GM21619 (cell line): ENCODE data around the gene HOXC5.
A peak's percentile ranks its signal among the peaks of the same experiment; 100 is the strongest.

Experiments
- ATAC-seq: cut with Tn5 transposase; IDR thresholded peaks from one replicate; pipeline ENCODE4 v1.9.1; 2021; ENCODE audit not compliant: unreplicated experiment

HOXC5 gene

DNA sequence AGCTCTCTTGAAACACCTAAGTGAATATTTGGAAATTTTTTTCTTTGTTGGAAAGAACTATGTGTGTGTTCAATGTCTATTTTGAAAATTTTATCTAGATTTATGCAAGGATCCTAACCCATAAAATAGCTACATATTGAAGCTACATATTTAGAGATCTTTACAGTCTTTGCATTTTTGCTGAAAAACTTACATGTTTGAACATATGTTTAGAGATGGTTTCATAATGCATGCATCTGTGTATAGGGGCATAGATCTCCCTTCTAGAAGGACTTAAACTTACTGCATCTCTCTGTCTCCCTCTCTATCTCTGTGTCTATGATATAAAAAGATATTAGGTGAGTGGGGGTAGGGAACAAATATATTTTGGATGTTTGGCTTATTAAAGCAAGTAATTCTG lies 12.6 kb downstream of the HOXC5 start:
- ATAC-seq: no peak

DNA sequence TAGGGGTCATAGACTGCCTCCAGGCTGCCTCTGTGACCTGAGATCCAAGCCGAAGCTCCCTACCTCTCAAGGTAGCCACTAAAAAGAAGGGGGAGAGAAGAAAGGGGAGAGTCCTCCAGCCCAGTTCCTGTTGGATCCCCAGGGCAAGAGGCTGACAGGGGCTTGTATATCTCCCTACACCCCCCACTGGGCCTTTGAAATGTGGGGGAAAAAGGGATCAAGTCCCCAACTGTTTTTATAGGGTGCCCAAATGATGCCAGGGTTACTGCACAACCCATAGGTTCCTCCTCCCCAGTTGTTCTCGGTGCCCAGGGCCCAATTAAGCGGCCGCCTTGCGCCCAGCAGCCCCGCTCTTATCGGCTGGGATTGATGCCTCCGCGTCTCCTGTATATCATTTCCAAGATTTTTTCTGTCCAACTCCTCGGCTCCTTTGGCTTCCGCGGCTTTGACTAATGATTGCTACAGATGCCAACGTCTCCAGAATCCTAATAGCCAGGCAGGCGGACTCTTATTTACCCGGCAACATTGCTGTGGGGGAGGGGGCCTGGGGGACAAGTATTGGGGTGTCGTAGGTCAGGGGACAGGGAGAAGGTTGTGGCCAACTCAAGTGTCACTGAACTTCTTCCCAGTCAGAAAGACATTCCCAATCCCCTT lies 13.1 kb downstream of the HOXC5 start:
- no peak for ATAC-seq

DNA sequence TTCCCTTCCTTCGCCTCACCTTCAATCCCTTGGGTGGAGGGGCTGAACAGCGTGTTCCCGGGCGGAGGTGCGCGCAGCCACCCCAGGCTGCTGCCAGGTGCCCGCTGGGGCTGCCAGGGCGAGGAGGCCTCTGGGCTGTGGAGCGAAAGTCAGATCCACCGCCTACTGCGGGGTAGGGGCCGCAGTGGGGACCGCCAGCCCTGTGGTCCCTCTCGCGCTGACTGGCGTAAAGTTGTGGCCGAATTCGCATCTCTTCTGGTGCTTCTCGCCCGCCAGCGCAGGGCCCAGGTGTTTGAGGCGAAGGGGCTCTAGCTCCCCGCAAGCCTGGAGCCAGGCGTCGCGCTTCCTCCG lies 13.9 kb downstream of the HOXC5 start:
- ATAC-seq: no peak

DNA sequence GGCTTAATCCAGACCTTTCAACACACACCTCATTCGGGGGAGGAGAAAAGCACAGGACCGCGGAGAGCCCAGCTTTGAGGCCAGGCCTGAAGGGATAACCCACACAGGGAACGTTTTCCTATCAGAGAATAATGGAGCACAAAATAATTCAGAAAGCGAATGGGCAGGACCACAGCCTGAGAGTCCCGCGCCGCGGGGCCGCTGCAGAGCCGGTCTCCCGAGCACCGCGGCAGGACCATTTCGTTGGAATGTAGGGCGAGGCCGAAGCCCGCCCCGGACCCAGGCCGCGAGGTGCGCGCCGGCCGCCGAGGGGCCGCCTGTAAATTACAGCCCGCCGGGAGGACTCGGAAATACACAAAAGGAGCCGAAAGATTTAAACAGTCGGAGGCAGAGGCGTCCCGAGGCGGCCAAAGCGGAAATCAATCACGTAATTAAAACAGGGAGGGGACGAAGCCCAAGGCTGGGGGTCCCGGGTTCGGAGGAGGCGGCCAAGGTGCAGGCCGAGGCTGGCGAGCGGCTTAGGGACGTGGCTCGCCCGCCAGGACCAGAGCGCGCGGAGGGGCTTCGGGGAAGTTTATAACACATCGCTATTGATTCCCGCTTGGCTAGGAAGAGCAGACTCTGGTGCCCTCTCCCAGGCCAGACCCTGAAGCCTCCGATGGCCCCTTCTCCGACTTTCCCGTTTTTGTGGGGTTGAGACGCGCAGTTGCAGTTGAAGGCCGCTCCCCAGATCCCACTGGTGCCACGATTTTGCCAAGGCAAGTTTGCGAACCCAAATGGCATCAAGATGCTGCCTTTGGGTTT lies 14.5 kb downstream of the HOXC5 start:
- no peak for ATAC-seq

DNA sequence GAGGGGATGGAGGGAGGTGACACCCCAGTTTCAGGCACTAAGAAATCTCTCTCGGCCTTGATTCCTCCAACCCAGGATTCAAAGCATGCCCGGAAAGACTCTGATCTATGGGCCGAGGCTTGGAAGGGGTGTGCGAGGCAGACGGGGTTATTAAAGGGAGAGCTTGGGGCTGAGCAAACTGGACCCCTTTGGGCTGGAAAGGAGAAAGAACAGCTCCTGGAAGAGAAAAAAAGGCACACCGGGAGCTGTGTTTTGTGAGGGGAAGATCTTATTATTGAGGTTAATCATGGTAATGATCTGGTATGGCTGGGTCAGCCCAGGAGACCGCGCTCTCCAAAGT lies 15.1 kb downstream of the HOXC5 start:
- ATAC-seq: no peak

DNA sequence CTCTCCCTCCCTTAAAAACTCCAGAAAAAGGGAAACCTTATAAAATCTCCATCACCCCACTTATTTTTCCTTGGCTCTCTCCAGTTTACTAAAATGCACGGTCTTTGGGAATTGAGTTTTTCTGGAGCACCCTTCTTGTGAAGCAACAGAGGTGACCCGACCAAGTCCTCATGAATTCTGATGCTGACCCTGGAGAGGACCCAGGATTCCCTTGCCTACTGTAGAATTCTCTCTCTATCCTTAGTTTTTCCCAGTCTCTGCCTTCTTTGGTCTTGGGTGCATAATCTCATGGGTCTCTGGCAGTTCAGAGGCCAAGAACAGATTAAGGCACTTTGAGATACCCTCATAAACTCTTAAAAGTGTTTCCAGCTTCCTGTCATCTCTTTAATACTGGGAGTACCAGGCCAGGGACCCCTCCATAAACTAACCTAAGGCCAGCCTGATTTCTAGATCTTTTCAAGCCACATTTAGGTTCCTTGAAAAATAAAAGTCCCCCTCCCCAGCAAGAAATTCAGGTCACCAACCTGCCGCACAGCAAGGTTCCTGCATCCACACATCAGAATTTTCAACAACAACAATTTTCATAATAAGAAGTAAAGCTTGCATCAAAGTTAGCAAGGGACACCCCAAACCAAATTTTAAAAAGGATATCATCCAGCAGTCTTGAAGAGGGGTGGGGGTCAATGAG lies 15.7 kb downstream of the HOXC5 start:
- ATAC-seq: no peak

DNA sequence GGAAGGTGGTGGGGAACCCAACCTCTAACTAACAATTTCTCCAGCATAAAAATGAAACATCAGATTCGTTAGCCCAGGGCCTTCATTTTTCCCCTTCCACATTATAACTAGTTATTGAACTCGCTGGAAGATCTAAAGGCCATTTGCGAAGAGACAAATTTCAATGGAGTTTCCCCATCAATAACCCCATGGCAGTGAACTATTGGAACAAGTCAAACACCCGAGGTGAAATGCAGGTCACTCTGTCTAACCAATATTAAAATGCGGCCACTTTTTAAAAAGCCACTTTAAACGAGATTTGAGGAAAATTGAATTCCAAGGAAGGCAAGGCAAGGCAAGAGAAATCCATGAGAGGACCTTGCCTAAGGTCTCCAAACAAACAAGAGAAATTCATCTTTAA lies 16.3 kb downstream of the HOXC5 start:
- ATAC-seq: no peak

DNA sequence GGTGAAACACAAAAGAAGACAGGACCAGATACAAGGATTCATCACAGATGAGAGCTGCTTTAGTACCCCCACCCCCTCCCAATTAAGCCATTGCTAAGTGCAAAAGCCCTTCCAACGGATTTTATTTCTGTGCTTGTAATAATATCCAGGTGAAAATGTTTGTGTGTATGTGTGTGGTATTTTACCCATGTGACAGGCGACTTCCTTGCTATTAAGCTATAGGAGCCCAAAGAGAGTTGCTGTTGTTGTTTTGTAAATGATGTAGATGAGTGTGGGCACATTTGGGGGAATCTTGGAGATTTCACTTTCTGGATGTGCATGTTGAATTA lies 17.6 kb downstream of the HOXC5 start:
- ATAC-seq: no peak

DNA sequence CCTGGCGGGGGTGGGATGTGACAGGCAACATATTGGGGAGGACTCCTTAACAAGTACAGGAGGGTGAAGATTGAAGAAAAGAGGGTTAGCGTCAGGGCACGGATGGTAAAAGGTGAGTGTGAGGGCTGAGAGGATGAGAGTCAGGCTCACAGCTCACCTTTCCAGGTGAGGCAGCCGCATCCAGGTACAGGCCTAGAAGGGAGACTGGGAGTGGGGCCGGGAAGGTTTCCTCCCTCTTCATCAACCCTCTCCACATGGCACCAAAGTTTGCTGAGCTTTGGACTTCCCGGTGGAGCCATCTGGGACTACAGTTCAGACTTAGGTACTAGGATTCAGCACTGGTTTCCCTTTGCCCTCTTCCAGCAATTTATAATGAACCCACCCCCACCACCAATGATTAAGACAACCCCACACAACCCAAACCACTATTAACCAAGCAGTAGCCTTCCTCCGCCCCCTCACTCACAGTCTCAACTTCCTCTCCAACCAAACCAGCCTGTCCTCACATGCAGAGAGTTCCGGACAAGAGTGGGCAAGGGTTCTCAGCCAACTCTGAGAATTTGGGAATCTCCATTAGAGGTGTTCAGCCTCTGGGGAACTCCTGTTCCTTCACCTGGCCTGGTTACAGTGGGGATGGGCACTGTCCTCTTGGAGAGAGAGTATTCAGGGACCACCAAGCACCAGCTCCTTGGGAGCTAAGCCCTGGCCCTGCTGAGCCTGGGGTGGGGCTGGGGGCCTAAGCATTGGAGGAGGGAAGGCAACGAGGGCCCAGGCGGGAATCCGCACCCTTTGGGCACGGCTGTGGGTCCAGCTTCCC lies 18.4 kb downstream of the HOXC5 start:
- no peak for ATAC-seq

DNA sequence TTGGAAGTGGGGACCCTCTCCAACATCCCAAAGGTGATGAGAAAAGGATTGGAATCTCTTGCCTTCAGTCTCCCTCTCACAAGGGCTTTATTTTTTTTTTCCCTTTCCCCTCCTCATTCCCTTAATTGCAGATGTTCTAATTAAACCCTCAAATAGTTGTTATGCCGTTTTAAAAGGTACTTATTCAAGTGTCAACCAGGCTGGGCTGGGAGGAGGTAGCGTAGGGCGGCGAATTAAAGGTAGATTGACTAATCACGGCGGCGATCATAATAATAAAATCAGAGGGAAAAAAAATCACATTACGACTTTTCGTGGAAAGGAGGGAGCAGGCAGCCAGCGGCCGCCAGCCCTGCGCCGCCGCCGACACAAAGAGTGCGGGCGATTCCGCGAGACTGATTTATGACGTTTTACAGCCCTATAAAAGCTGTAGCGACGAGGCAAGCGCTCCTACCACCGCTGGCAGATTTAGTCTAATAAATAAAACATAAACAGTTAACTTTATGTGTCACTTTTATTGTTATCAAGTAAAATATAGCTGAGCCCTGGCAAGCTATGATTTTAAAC lies 19.1 kb downstream of the HOXC5 start:
- no peak for ATAC-seq

DNA sequence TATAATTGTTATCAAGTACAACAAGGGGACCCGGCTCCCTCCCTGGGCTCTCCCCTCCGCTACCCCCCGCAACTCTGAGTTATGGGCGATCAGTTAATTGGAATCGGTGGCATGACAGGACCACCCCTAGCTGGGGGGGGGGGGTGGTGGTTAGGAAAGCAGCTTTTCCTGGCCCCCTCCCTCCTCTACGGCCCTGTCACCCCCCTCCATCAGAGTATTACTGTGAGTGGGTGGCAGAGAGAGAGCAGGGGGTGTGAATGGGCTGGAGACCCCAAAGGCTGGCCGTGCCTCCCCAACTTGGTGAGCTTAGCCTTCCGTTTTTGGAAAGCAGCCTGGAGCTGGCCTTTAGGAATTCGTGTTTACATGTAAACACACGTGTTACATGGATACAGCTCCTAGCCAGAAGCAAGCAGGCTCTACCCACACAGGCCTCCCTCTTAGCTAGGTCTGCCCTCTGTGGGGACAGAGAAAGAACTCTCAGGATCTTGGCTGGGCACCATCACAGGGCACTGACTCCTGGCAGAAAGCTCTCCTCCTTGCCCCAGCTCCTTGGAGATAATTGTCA lies 19.7 kb downstream of the HOXC5 start:
- no peak for ATAC-seq

DNA sequence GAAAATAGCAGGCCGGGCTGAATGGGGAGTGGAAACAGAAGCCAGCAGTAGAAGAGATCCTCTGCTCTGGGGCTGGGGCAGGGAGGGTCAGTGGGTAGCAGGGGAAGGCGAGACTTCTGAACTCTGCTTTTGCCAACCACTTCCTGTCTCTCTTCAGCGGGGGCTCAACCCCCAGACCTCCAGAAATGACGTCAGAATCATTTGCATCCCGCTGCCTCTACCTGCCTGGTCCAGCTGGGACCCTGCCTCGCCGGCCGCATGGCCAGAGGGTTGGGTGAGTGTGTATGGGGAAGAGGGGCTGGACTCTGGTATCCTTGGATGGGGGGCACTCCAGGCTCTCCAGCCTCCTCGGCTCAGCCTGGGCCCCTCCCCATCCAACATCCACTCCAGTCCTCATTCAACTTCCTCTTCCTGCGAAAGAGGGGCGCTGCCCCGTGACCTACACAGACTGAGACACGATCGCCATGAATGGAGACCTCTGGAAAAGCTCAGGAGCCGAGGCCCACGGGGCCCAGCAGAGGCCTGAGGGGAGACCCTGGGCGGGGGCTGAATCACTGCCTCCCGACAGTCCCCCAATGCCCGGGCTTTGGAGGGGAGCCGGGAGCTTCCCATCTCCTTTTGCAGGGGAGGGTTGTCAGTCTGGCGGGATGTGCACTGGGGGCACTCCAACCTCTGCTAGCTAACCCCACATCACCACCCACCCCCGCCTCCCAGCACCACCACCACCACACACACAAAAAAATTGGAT lies 20.3 kb downstream of the HOXC5 start:
- ATAC-seq: peak; percentile 74

DNA sequence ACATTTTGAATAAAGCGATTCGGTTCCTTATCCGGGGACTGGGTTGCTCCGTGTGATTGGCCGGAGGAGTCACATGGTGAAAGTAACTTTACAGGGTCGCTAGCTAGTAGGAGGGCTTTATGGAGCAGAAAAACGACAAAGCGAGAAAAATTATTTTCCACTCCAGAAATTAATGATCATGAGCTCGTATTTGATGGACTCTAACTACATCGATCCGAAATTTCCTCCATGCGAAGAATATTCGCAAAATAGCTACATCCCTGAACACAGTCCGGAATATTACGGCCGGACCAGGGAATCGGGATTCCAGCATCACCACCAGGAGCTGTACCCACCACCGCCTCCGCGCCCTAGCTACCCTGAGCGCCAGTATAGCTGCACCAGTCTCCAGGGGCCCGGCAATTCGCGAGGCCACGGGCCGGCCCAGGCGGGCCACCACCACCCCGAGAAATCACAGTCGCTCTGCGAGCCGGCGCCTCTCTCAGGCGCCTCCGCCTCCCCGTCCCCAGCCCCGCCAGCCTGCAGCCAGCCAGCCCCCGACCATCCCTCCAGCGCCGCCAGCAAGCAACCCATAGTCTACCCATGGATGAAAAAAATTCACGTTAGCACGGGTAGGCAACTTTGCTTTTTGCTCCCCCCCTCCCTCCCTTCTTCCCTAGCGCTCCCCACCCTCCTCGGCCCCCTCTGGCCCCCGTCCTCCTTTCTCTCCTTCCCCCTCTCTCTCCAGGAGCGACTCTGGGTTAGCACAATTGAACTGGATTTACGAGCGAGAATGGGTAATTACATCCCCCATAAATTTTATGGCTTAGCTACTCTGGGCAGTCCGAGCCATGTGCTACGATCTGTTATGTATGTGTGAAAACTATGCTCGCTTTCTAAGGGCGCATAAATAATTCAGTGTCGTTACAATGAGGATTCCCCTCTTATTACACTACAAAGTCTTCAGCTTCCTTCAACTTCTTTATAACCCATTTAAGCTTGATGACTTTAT lies 21.2 kb downstream of the HOXC5 start, which contains the start of gene HOXC4:
Gene HOXC4, plus strand, starts transcription at position 85 of the 991 bp plus-strand sequence. Its CDS starts 88 bp downstream, at position 173.
- ATAC-seq: peak; percentile 40

DNA sequence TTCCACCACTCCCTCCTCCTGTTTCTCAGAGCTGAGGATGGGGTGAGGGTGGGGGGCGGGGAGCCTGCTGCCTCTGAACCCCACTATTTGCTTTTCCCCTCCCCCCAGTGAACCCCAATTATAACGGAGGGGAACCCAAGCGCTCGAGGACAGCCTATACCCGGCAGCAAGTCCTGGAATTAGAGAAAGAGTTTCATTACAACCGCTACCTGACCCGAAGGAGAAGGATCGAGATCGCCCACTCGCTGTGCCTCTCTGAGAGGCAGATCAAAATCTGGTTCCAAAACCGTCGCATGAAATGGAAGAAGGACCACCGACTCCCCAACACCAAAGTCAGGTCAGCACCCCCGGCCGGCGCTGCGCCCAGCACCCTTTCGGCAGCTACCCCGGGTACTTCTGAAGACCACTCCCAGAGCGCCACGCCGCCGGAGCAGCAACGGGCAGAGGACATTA lies 21.9 kb downstream of the HOXC5 start:
- ATAC-seq: no peak

DNA sequence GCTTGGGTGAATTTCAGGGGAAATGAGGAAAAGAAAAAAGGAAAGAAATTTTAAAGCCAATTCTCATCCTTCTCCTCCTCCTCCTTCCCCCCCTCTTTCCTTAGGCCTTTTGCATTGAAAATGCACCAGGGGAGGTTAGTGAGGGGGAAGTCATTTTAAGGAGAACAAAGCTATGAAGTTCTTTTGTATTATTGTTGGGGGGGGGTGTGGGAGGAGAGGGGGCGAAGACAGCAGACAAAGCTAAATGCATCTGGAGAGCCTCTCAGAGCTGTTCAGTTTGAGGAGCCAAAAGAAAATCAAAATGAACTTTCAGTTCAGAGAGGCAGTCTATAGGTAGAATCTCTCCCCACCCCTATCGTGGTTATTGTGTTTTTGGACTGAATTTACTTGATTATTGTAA lies 22.7 kb downstream of the HOXC5 start:
- no peak for ATAC-seq

DNA sequence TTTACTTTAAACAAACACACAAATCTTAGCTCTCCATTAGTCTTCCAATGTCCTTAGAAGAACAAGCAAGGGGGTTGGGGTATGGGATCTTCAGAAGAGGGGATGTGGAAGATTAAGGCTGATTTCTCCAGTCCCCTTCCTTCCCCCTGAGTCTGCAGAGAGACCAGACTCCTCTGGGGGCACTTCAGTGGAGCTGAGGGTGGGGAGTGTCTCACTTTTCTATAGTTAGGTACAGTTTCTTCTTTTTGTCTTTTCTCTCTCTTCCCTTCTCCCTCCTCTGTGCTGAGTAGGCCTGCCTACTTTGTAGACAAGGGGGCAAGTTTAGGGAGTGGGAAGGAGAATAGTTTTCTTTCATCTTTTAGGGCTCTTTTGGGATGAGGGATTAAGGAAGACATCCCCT lies 23.3 kb downstream of the HOXC5 start:
- ATAC-seq: no peak

DNA sequence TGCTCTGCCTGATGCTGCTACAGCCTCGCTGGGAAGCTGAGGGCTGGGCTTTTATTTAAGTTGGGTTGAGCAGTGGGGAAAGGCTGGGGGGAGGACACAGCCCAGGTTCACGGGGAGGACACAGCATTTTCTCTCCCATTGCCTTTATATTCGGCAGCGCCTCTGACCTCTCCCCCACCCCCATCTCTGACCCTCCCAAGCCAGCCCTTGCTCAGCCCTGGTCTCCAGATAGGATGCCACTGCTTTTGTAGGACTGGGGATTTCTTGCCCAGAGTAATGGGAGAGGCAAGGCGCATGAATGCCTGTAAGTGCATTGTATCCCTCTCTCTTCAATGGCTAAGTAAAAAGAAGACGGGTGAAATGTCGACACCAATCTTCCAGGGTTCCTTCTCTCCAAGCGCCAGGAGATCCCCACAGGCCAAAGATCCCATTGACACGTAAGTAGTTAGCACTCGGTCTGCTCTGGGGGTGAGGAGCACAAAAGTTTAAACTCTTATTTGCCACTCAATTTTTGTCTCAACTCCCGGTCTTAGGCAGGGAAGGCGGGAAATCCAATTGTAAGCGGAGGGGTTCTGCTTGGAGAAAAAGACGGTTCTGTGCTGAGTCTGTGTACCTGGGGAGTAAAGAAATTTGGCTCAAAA lies 25.4 kb downstream of the HOXC5 start:
- ATAC-seq: no peak

DNA sequence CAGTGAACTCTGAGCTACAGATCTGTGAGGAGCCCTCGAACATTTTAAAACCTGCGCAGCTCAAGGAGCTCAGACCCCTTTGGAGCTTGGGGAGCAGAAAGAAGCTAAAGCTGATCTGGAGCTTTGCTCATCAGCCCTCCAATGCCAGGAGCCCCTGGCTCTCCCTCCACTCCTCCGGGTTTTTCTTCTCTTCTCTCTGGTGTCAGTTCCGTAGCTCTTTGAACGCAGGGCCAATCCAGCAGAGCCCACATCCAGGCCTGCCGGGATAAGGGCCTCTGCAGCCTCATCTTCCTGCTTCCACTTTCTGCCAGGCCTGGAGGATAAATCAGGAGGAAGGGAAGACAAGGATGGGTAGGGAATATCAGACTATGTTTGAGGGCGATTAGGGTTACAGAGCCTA lies 26.8 kb downstream of the HOXC5 start:
- ATAC-seq: no peak
